Stimulated activated CD8-positive, alpha-beta memory T cell treated with anti-CD3 and anti-CD28 coated beads, Interleukin-12 subunit alpha, Interleukin-12 subunit beta, amount 100 ng/mL, for 4 hours (primary cell): ENCODE results near the gene NCKAP5.

Experiments used
- DNase-seq: peaks from one replicate; pipeline ENCODE4 v3.0.0-alpha.2; 2020; ENCODE audit warnings: low read depth

NCKAP5 gene

GRCh38 chr2:132991471-132992045, 576.7 kb downstream of the NCKAP5 start:
- DNase-seq: no peak

- no peak for DNase-seq
These were observed 583.5 kb downstream of the NCKAP5 start for GRCh38 chr2:132984731-132985130.

GRCh38 chr2:132980304-132980703, 588.0 kb downstream of the NCKAP5 start:
- DNase-seq: no peak

GRCh38 chr2:132979339-132980093, 588.7 kb downstream of the NCKAP5 start:
- no peak for DNase-seq

GRCh38 chr2:132978840-132979239, 589.4 kb downstream of the NCKAP5 start:
- no peak for DNase-seq

- no peak for DNase-seq
These were observed 590.3 kb downstream of the NCKAP5 start for GRCh38 chr2:132977812-132978529.

- no peak for DNase-seq
These were observed 592.8 kb downstream of the NCKAP5 start for GRCh38 chr2:132975193-132976105.

GRCh38 chr2:132974467-132975095, 593.7 kb downstream of the NCKAP5 start:
- DNase-seq: no peak

GRCh38 chr2:132971310-132972061, 596.8 kb downstream of the NCKAP5 start:
- DNase-seq: no peak

GRCh38 chr2:132969371-132969985, 598.8 kb downstream of the NCKAP5 start:
- DNase-seq: no peak

GRCh38 chr2:132965460-132965859, 602.8 kb downstream of the NCKAP5 start:
- DNase-seq: no peak

- DNase-seq: no peak
These were observed 605.1 kb downstream of the NCKAP5 start for GRCh38 chr2:132963161-132963560.

- DNase-seq: no peak
These were observed 609.4 kb downstream of the NCKAP5 start for GRCh38 chr2:132958887-132959286.

- no peak for DNase-seq
These were observed 612.2 kb downstream of the NCKAP5 start for GRCh38 chr2:132955871-132956615.

GRCh38 chr2:132953771-132954170, 614.5 kb downstream of the NCKAP5 start:
- DNase-seq: no peak

GRCh38 chr2:132951008-132951714, 617.1 kb downstream of the NCKAP5 start:
- DNase-seq: no peak

GRCh38 chr2:132949108-132949507, 619.2 kb downstream of the NCKAP5 start:
- DNase-seq: no peak

- DNase-seq: no peak
These were observed 620.1 kb downstream of the NCKAP5 start for GRCh38 chr2:132948211-132948610.

GRCh38 chr2:132943829-132944228, 624.4 kb downstream of the NCKAP5 start:
- no peak for DNase-seq
